ENCODE data around the gene NTF4. TPM values are rescaled to one million over a fixed set of nuclear protein-coding genes. Genes with fewer than 3 reads are reported as not detected.
A peak's percentile ranks its signal among the peaks of the same experiment; 100 is the strongest.

The NTF4 gene
- total RNA-seq, 1 experiment from 2014 or later, result 1.7 TPM

GRCh38 chr19:49097453-49098288, 33.1 kb upstream of the NTF4 start:
- Histone ChIP-seq H3K4me2 (ENCODE audit: low read length) (no peak overlapping the region), H2AFZ (ENCODE audit: low read depth, low read length, poor library complexity, severe bottlenecking) (no peak overlapping the region), H3K4me3 (replicated peaks in 1 of 2; ENCODE audit: low read depth in 1 of 2, low read length in 2 of 2) (no peak overlapping the region), H3K36me3 (ENCODE audit: control insufficient read depth in 1 of 2, insufficient read depth in 2 of 2, low read length in 2 of 2) (peaks cover 58 to 80% of the 10 kb centered on the region in 2 experiments), H3K4me1 (ENCODE audit: control insufficient read depth in 1 of 2, insufficient read depth in 2 of 2, low read length in 2 of 2) (peaks cover 0 to 3% of the 10 kb centered on the region in 2 experiments; a peak in 2 of 4 replicates), H4K20me1 (ENCODE audit: insufficient read depth) (peaks cover 31% of the 10 kb centered on the region; the same call in 1 of the 2 replicates), H3K9me2 (ENCODE audit: insufficient read depth) (no peaks in the 10 kb centered on the region), H3K27ac (ENCODE audit: low read depth, low read length) (0 out of 2 replicates have a peak overlapping the region, but pooled peaks have one; percentile 8), H3K27me3 (ENCODE audit: insufficient read depth, low read length) (no peaks in the 10 kb centered on the region), H3K9ac (ENCODE audit: low read length) (no peak overlapping the region), H3K79me2 (ENCODE audit: insufficient read depth, low read length) (peaks cover 93% of the 10 kb centered on the region), H3K9me3 (ENCODE audit: control insufficient read depth in 1 of 2, insufficient read depth in 1 of 2, low read depth in 1 of 2, low read length in 2 of 2) (no peaks in the 10 kb centered on the region)
- DNase-seq (ENCODE audit: low read depth, low spot score) (peak; percentile 50), ATAC-seq (peak; percentile 82)
- ChIA-PET RAD21 (ENCODE audit: low non-redundant PET in 1 of 2, low total read pairs in 2 of 2, uncharacterized antibody in 2 of 2, unreplicated experiment in 2 of 2) (interaction anchor here (0.6 to 1.1 kb wide), 10 partner anchors 17 to 111 kb away, joined by 3 to 6 read pairs (median 3); partner anchors contain the start of gene LIN7B (in 1 of the 2)), POLR2A (interaction anchor here (0.7 to 1.5 kb wide), 4 partner anchors 9 to 104 kb away, joined by 3 to 5 read pairs (median 4); partner anchors contain the start of genes GYS1 and RUVBL2), CTCF (interaction anchor here (0.6 to 2.3 kb wide), 31 partner anchors 8 to 354 kb away, joined by 3 to 41 read pairs (median 5); partner anchors contain the start of genes CGB7, GYS1, LIN7B and PIH1D1)
- intact Hi-C loops (cut with micrococcal nuclease), result loop anchor here (1.0 to 2.0 kb wide), 3 partner anchors 52 to 127 kb away; no protein-coding TSS in a partner anchor
- BruUV-seq (replicated peaks), result no TSS peak
- TF ChIP-seq ELF1 (IDR thresholded peaks at IDR 0.05; ENCODE audit: borderline replicate concordance, low read depth) (no peak), RAD21 (IDR thresholded peaks at IDR 0.05; ENCODE audit: low read depth) (peak; percentile 87), CTCF (IDR thresholded peaks at IDR 0.05 in 2 of 3, conservative IDR thresholded peaks at IDR 0.05 in 1 of 3; ENCODE audit: borderline replicate concordance in 1 of 3, insufficient read depth in 1 of 3, low read depth in 2 of 3, low read length in 2 of 3) (peak; percentile 81 to 100 (median 100))
